Testis (tissue), 3 donors: ENCODE results near the gene SKAP1. TPM values are rescaled to one million over a fixed set of nuclear protein-coding genes. Genes with fewer than 3 reads are reported as not detected.

Experiments
- DNase-seq: peaks from one replicate; pipeline ENCODE4 v3.0.0-alpha.2; 2019
- H3K27ac ChIP-seq, 2 donors: fragments of 200-600 bp; sonication (generic); one replicate each; pipeline ENCODE4 v1.5.1; 2019
- H3K27me3 ChIP-seq: fragments of 200-600 bp; sonication (generic); one replicate; pipeline ENCODE4 v1.5.1; 2019
- H3K36me3 ChIP-seq: fragments of 200-600 bp; sonication (generic); one replicate; pipeline ENCODE4 v1.5.1; 2017; ENCODE audit warnings: low read depth; ENCODE audit errors: missing control alignments
- H3K4me1 ChIP-seq: fragments of 200-600 bp; sonication (generic); one replicate; pipeline ENCODE4 v1.5.1; 2019
- H3K4me3 ChIP-seq, 2 donors: fragments of 200-600 bp; sonication (generic); one replicate each; pipeline ENCODE4 v1.5.1; 2017 to 2019
- H3K9me3 ChIP-seq: fragments of 200-600 bp; sonication (generic); one replicate; pipeline ENCODE4 v1.5.1; 2017
- CTCF ChIP-seq, 3 experiments: fragments of 450-650 bp in 2 of 3; fragments of 200-600 bp in 1 of 3; sonication (generic) in 1 of 3; IDR thresholded peaks; one replicate each; pipeline ENCODE4 v1.5.1; 2016 to 2019; ENCODE audit warnings: antibody characterized with exemption in 3 of 3, mild to moderate bottlenecking in 2 of 3, moderate library complexity in 1 of 3
- POLR2A ChIP-seq: fragments of 450-650 bp; IDR thresholded peaks from one replicate; pipeline ENCODE4 v1.6.1; 2017; ENCODE audit warnings: antibody characterized with exemption, mild to moderate bottlenecking, moderate library complexity
- WGBS, 2 donors: methylation state at CpG; one replicate each; pipeline ENCODE4 v1.1.5; 2018; 5-methylcytosine and 5-hydroxymethylcytosine counted together
- intact Hi-C: fragments of 100-400 bp; cut with DNase I; formaldehyde crosslinking; loops from one replicate; pipeline ENCODE4 v1.15.1; 2023; ENCODE audit warnings: low total_unique reads
- polyA plus RNA-seq: library from polyadenylated mRNA; stranded (reverse); fragments of 350-450 nt; fragmentation: Illumina TruSeq; extraction: RNeasy Lipid Tissue Mini Kit (QIAGEN cat#74804); gene quantifications from one replicate; pipeline ENCODE4 v1.2.3, GENCODE V29; 2014; ENCODE audit warnings: low read depth, low replicate concordance; ENCODE audit not compliant: insufficient read depth
- total RNA-seq, 2 donors: library from RNA; depleted of rRNA; stranded (reverse); fragments of >200 nt; gene quantifications; one replicate each; pipeline ENCODE4 v1.2.3, GENCODE V29; 2016

The SKAP1 gene
- total and polyA plus RNA-seq, 3 donors from 2014 or later: 9.0 to 34.1 (median 16.9) TPM

GRCh38 chr17:48357779-48358602 is 72.0 kb downstream of the SKAP1 start:
- Histone ChIP-seq H3K27ac (no peak overlapping the region), H3K27me3 (no peaks in the 10 kb centered on the region), H3K9me3 (no peaks in the 10 kb centered on the region), H3K4me3 (no peak overlapping the region), H3K4me1 (no peaks in the 10 kb centered on the region), H3K36me3 (no peaks in the 10 kb centered on the region)
- DNase-seq: no peak
- intact Hi-C loops: no loop called here
- 58 to 73% methylated on average over 1 of the region's 1 CpG for WGBS, 2 donors
- no peak for TF ChIP-seq POLR2A
- TF ChIP-seq CTCF (IDR thresholded peaks at IDR 0.05): no peak

GRCh38 chr17:48356866-48357265 is 73.1 kb downstream of the SKAP1 start:
- Histone ChIP-seq H3K27me3 (no peaks in the 10 kb centered on the region), H3K4me1 (no peaks in the 10 kb centered on the region), H3K9me3 (no peaks in the 10 kb centered on the region), H3K36me3 (no peaks in the 10 kb centered on the region), H3K27ac (no peak overlapping the region), H3K4me3 (no peak overlapping the region)
- TF ChIP-seq POLR2A: no peak
- no peak for TF ChIP-seq CTCF (IDR thresholded peaks at IDR 0.05)
- DNase-seq: no peak
- WGBS, 2 donors: 77% methylated on average over 2 of the region's 2 CpGs
- intact Hi-C loops: no loop called here

- no peaks in the 10 kb centered on the region for H3K27me3 ChIP-seq
- TF ChIP-seq CTCF (IDR thresholded peaks at IDR 0.05) (no peak), POLR2A (no peak)
- H3K4me3 ChIP-seq: no peak overlapping the region
- H3K27ac ChIP-seq: no peak overlapping the region
- H3K4me1 ChIP-seq: no peaks in the 10 kb centered on the region
- H3K9me3 ChIP-seq: no peaks in the 10 kb centered on the region
- no peak for DNase-seq
- H3K36me3 ChIP-seq: no peaks in the 10 kb centered on the region
- intact Hi-C loops: no loop called here
These were observed 77.4 kb downstream of the SKAP1 start for GRCh38 chr17:48352630-48353029.

GRCh38 chr17:48351911-48352332 is 78.1 kb downstream of the SKAP1 start:
- Histone ChIP-seq H3K4me1 (no peaks in the 10 kb centered on the region), H3K27me3 (no peaks in the 10 kb centered on the region), H3K36me3 (no peaks in the 10 kb centered on the region), H3K4me3 (no peak overlapping the region), H3K27ac (no peak overlapping the region), H3K9me3 (no peaks in the 10 kb centered on the region)
- no peak for TF ChIP-seq POLR2A
- peak in 1 of 3 experiments; percentile 75 for TF ChIP-seq CTCF (IDR thresholded peaks at IDR 0.05)
- no peak for DNase-seq
- intact Hi-C loops: no loop called here

- H3K9me3 ChIP-seq: no peaks in the 10 kb centered on the region
- no peaks in the 10 kb centered on the region for H3K36me3 ChIP-seq
- H3K27ac ChIP-seq: no peak overlapping the region
- H3K4me1 ChIP-seq: no peaks in the 10 kb centered on the region
- no peak for TF ChIP-seq CTCF (IDR thresholded peaks at IDR 0.05)
- no peak for TF ChIP-seq POLR2A
- no peaks in the 10 kb centered on the region for H3K27me3 ChIP-seq
- intact Hi-C loops: no loop called here
- DNase-seq: no peak
- no peak overlapping the region for H3K4me3 ChIP-seq
These were observed 81.7 kb downstream of the SKAP1 start for GRCh38 chr17:48348352-48348751.
